ENCODE results near the gene TMEM139.

TMEM139 gene

GRCh38 chr7:143331179-143331801, 46.5 kb downstream of the TMEM139 start:
- no peak for DNase-seq

- DNase-seq, result no peak
Observed at GRCh38 chr7:143334244-143334643, 49.5 kb downstream of the TMEM139 start.

GRCh38 chr7:143337216-143337615, 52.5 kb downstream of the TMEM139 start:
- no peak for DNase-seq

Measured in NCI-H2029 treated with DMSO at 0.1 percent for 48 hours (cell line).